GM12878 (cell line): Measurements from ENCODE around the gene KRT73.

Experiments
- GABPA ChIP-seq: IDR thresholded peaks from 2 replicates; pipeline ENCODE4 v1.6.1; 2014; ENCODE audit warnings: antibody characterized with exemption, low read depth, mild to moderate bottlenecking, inconsistent platforms
- YY1 ChIP-seq: IDR thresholded peaks from 2 replicates; pipeline ENCODE4 v1.6.1; 2011; ENCODE audit warnings: low read depth, mild to moderate bottlenecking, low read length
- ZBED1 ChIP-seq: IDR thresholded peaks from 2 replicates; pipeline ENCODE4 v1.6.1; 2016; ENCODE audit warnings: borderline replicate concordance
- ZNF274 ChIP-seq: IDR thresholded peaks from one replicate; pipeline ENCODE4 v1.8.0; 2011; ENCODE audit not compliant: insufficient read length, insufficient read depth
- TF ChIP-seq, protein P1 (sequence below): IDR thresholded peaks from 2 replicates; pipeline ENCODE4 v1.6.1; 2012; ENCODE audit warnings: low read depth, low read length, improper control_type of control experiment
- TF ChIP-seq, protein P2 (sequence below), 3 experiments: IDR thresholded peaks in 2 of 3; conservative IDR thresholded peaks in 1 of 3; 2 replicates each; pipeline ENCODE4 v1.5.1; 2011; ENCODE audit warnings: low read depth in 3 of 3, low read length in 3 of 3, mild to moderate bottlenecking in 3 of 3, control low read depth in 2 of 3, moderate library complexity in 2 of 3, inconsistent platforms in 1 of 3, mixed read lengths in 1 of 3; ENCODE audit not compliant: control insufficient read depth in 2 of 3, insufficient read depth in 1 of 3; ENCODE audit errors: extremely low read depth in 1 of 3

DNA sequence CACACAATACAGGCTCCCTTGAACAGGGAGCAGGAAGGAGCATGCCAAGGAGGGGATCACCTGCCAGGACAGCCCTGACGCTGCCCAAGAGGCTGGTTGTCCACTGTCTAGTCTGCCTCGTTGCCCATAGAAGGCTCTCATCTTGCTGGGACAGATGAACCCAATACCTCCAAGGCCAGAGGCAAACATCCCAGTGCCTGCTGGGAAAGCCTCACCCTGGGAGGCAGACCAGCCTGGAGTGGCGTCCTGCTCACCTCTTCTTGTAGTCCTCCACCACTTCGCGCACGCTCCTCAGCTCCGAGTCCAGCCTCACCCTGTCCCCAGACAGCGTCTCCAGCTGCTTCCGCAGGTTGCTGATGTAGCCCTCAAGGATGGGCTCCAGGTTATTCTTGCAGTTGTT, 2.4 kb downstream of the KRT73 start:
- TF ChIP-seq, protein P1, sequence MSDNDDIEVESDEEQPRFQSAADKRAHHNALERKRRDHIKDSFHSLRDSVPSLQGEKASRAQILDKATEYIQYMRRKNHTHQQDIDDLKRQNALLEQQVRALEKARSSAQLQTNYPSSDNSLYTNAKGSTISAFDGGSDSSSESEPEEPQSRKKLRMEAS = no peak
- TF ChIP-seq, protein P2, sequence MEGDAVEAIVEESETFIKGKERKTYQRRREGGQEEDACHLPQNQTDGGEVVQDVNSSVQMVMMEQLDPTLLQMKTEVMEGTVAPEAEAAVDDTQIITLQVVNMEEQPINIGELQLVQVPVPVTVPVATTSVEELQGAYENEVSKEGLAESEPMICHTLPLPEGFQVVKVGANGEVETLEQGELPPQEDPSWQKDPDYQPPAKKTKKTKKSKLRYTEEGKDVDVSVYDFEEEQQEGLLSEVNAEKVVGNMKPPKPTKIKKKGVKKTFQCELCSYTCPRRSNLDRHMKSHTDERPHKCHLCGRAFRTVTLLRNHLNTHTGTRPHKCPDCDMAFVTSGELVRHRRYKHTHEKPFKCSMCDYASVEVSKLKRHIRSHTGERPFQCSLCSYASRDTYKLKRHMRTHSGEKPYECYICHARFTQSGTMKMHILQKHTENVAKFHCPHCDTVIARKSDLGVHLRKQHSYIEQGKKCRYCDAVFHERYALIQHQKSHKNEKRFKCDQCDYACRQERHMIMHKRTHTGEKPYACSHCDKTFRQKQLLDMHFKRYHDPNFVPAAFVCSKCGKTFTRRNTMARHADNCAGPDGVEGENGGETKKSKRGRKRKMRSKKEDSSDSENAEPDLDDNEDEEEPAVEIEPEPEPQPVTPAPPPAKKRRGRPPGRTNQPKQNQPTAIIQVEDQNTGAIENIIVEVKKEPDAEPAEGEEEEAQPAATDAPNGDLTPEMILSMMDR (IDR thresholded peaks at IDR 0.05 in 2 of 3, conservative IDR thresholded peaks at IDR 0.05 in 1 of 3; ENCODE audit: control insufficient read depth in 2 of 3, extremely low read depth in 1 of 3, insufficient read depth in 1 of 3, low read depth in 3 of 3, low read length in 3 of 3) = no peak
- TF ChIP-seq ZBED1 = no peak
- no peak for TF ChIP-seq YY1
- no peak for TF ChIP-seq ZNF274
- TF ChIP-seq GABPA = no peak
